Heart right ventricle (tissue), 16 donors: ENCODE measurements around the gene HSD11B1L. TPM values are rescaled to one million over a fixed set of nuclear protein-coding genes. Genes with fewer than 3 reads are reported as not detected.

Source experiments
- ATAC-seq, 8 donors: fragments of 200-7000 bp; cut with Tn5 transposase; one replicate each; pipeline ENCODE4 v1.9.1; 2020; ENCODE audit warnings: mild to moderate bottlenecking in 8 of 8, moderate library complexity in 8 of 8, moderate number of reproducible peaks in 1 of 8
- DNase-seq, 2 donors: peaks; one replicate each; pipeline ENCODE4 v3.0.0-alpha.2; 2020
- H3K27ac ChIP-seq, 10 donors: fragments of 200-600 bp; sonication (generic) in 2 of 10; one replicate each; pipeline versions ENCODE4 v1.5.0 to v1.8.0; 2020 to 2022; ENCODE audit warnings: mild to moderate bottlenecking in 3 of 10
- H3K27me3 ChIP-seq, 7 donors: fragments of 200-600 bp; one replicate each; pipeline ENCODE4 v1.8.0; 2021 to 2022; ENCODE audit warnings: mild to moderate bottlenecking in 2 of 7
- H3K36me3 ChIP-seq, 9 donors: fragments of 200-600 bp; sonication (generic) in 1 of 9; one replicate each; pipeline versions ENCODE4 v1.5.0 to v1.8.0; 2020 to 2022; ENCODE audit warnings: mild to moderate bottlenecking in 2 of 9
- H3K4me1 ChIP-seq, 9 donors: fragments of 200-600 bp; sonication (generic) in 1 of 9; one replicate each; pipeline versions ENCODE4 v1.5.0 to v1.8.0; 2020 to 2022; ENCODE audit warnings: mild to moderate bottlenecking in 4 of 9
- H3K4me3 ChIP-seq, 10 donors: fragments of 200-600 bp; sonication (generic) in 2 of 10; one replicate each; pipeline versions ENCODE4 v1.5.0 to v1.8.0; 2020 to 2022; ENCODE audit warnings: mild to moderate bottlenecking in 7 of 10, moderate library complexity in 2 of 10
- H3K9me3 ChIP-seq, 11 donors: fragments of 200-600 bp in 10 of 11; sonication (generic) in 2 of 11; one replicate each; pipeline versions ENCODE4 v1.5.0 to v1.8.0; 2013 to 2022; ENCODE audit warnings: mild to moderate bottlenecking in 2 of 11, control low read depth in 1 of 11, moderate library complexity in 1 of 11
- WGBS, 2 donors: extraction: QIAGEN DNeasy Blood & Tissue Kit; methylation state at CpG; one replicate each; pipeline ENCODE4 v1.1.7; 2013; ENCODE audit warnings: inconsistent platforms in 1 of 2; 5-methylcytosine and 5-hydroxymethylcytosine counted together
- intact Hi-C, 10 donors: fragments of 100-400 bp; cut with DNase I; formaldehyde crosslinking; loops; one replicate each; pipeline versions ENCODE4 v1.11.1 to v1.14.2; 2022
- long read RNA-seq, 3 donors: library from polyadenylated mRNA; unstranded; transcript quantifications; one replicate each; pipeline ENCODE4 v2.0.0, GENCODE V29; 2020 to 2021
- polyA plus RNA-seq, 2 donors: library from polyadenylated mRNA; stranded (reverse); fragments of 200-250 nt; gene quantifications; one replicate each; pipeline ENCODE4 v1.2.3, GENCODE V29; 2013
- total RNA-seq, 10 donors: library from RNA; stranded (reverse); fragmentation: NEBNext Ultra II Directional in 3 of 10; extraction: Animal tissue kit (Norgen Biotek cat#: 25700) in 3 of 10; gene quantifications; one replicate each; pipeline versions ENCODE4 v1.2.1 to v1.2.4, GENCODE V29; 2021 to 2023
- TF ChIP-seq, protein P1 (sequence below), 9 donors: fragments of 200-600 bp; sonication (generic) in 2 of 9; IDR thresholded peaks; one replicate each; pipeline versions ENCODE4 v1.5.0 to v1.8.0; 2021 to 2022; ENCODE audit warnings: antibody characterized with exemption in 9 of 9, mild to moderate bottlenecking in 5 of 9, moderate library complexity in 1 of 9
- donor health status: Arrhythmogenic right ventricular cardiomyopathy.
- donor health status: ischemic (EF 13 %, LVEDD 7.1; RV severe dilation, severe dysfunction).
- donor health status: healthy with polysubstance abuse.
- donor health status: DM: no; HTN: yes; CAD: no.
- donor health status: DM: no; HTN: no; CAD: no.
- donor health status: ischemic (EF 25% LVEDD 6.9; RV normal size, moderate dysfunction).
- donor health status: ischemic (EF 25% LVEDD 5.7; RV mildly dilated, moderate dysfunction).
- donor health status: healthy.
- donor health status: DM: yes; HTN: yes; CAD: no.
- donor health status: Ischemic cardiomyopathy.
- donor health status: ischemic (EF 35%, LVEDD 5.7; RV mildly dilated, moderate dysfunction).
- donor health status: nonischemic (EF 11% LVEDD 7.7; RV severe dilation, severe dysfunction).
- donor health status: DM: yes; HTN: yes; CAD: no.
- donor health status: PGD.
- donor health status: ischemic (EF 29% LVEDD 5.4; RV normal size, mild dysfunction).
- donor health status: nonischemic (EF 23%, LVEDD 6.1; RV moderate dilation, normal function).

HSD11B1L gene, protein sequence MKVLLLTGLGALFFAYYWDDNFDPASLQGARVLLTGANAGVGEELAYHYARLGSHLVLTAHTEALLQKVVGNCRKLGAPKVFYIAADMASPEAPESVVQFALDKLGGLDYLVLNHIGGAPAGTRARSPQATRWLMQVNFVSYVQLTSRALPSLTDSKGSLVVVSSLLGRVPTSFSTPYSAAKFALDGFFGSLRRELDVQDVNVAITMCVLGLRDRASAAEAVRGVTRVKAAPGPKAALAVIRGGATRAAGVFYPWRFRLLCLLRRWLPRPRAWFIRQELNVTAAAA
- 1 to 10 TPM; 3.3 to 7.6 (median 4.2) TPM for total RNA-seq
- polyA plus RNA-seq, result 10 to 100 TPM in 1 of 2 donors, 1 to 10 TPM in 1; 6.3 to 13.2 TPM
- long read RNA-seq, donor 1, partial matches to known transcripts, result 5 of 12 reads
- long read RNA-seq, donor 1, other reads (novel, unspliced or antisense), result 2 of 12 reads
- long read RNA-seq, donor 2, partial matches to known transcripts, result 2 of 19 reads
- long read RNA-seq, donor 2, other reads (novel, unspliced or antisense), result 7 of 19 reads
- long read RNA-seq, donor 3, partial matches to known transcripts, result 0 of 7 reads
- long read RNA-seq, donor 3, other reads (novel, unspliced or antisense), result 3 of 7 reads

GRCh38 chr19:5680437-5681368, at the start of gene HSD11B1L, which contains the start of gene MICOS13:
Gene HSD11B1L, plus strand, starts transcription at chr19:5681027. Its CDS starts 3,806 bp downstream, at chr19:5684833.
Gene MICOS13, minus strand, starts transcription at chr19:5680516. Its CDS starts 30 bp downstream, at chr19:5680486.
- H3K9me3 ChIP-seq, result no peaks in the 10 kb centered on the region
- peak; percentile 90 to 98 (median 95) for ATAC-seq
- intact Hi-C loops, result loop anchor here in 3 of 10 donors (2.0 to 5.0 kb wide), 3 partner anchors 40 to 58 kb away; partner anchors contain the start of genes SAFB (in 2 of the 3), SAFB2 (in 2 of the 3), CATSPERD (in 1 of the 3) and LONP1 (in 1 of the 3)

GRCh38 chr19:5631567-5632240, 49.1 kb upstream of the HSD11B1L start:
- H3K4me1 ChIP-seq, result peaks cover 15 to 87% (median 68%) of the 10 kb centered on the region in 9 donors
- H3K27me3 ChIP-seq, result no peaks in the 10 kb centered on the region
- H3K27ac ChIP-seq, result peak overlapping the region in 2 of 10 donors; percentile 4 to 10
- no peaks in the 10 kb centered on the region for H3K9me3 ChIP-seq
- H3K4me3 ChIP-seq, result no peak overlapping the region
- ATAC-seq, result peak in 4 of 8 donors; percentile 22 to 29 (median 26)
- TF ChIP-seq, protein P1, sequence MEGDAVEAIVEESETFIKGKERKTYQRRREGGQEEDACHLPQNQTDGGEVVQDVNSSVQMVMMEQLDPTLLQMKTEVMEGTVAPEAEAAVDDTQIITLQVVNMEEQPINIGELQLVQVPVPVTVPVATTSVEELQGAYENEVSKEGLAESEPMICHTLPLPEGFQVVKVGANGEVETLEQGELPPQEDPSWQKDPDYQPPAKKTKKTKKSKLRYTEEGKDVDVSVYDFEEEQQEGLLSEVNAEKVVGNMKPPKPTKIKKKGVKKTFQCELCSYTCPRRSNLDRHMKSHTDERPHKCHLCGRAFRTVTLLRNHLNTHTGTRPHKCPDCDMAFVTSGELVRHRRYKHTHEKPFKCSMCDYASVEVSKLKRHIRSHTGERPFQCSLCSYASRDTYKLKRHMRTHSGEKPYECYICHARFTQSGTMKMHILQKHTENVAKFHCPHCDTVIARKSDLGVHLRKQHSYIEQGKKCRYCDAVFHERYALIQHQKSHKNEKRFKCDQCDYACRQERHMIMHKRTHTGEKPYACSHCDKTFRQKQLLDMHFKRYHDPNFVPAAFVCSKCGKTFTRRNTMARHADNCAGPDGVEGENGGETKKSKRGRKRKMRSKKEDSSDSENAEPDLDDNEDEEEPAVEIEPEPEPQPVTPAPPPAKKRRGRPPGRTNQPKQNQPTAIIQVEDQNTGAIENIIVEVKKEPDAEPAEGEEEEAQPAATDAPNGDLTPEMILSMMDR (IDR thresholded peaks at IDR 0.05), result no peak
- DNase-seq, result no peak
- intact Hi-C loops, result no loop called here
- peaks cover 0 to 59% (median 12%) of the 10 kb centered on the region in 9 donors for H3K36me3 ChIP-seq
- 58 to 64% methylated on average over 9 of the region's 9 CpGs for WGBS, 2 donors

More at GRCh38 chr19:5680437-5681368, at the start of gene HSD11B1L, which contains the start of gene MICOS13:
- DNase-seq, result peak; percentile 98 to 99
- TF ChIP-seq, protein P1 (IDR thresholded peaks at IDR 0.05), result no peak
- Histone ChIP-seq H3K27me3 (no peaks in the 10 kb centered on the region), H3K36me3 (peaks cover 0 to 16% (median 0%) of the 10 kb centered on the region in 9 donors), H3K4me1 (peaks cover 5 to 28% (median 20%) of the 10 kb centered on the region in 9 donors), H3K4me3 (peak within 1 kb of the TSS; percentile 47 to 97 (median 82)), H3K27ac (peak within 1 kb of the TSS; percentile 57 to 97 (median 93))
- 1 to 2% methylated on average over 91 to 94 of the region's 94 CpGs for WGBS, 2 donors

DNA sequence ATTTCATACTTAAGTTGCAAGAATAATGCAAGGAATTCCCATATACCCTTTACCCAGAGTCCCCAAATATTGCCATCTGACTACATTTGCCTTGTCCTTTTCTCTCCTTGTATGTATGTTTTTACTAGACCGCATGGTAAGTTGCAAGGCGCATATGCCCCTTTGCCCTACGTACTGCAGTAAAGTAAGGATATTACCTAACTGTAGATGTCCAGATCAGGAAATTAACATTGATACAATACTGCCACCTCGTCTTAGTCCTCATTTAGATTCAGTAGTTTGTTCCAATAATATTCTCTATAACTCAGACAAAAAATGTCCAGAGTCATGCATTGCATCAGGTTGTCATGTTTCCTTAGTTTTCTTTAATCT, 48.6 kb upstream of the HSD11B1L start:
- 68 to 73% methylated on average over 4 of the region's 4 CpGs for WGBS, 2 donors

More for the DNA sequence above, 48.6 kb upstream of the HSD11B1L start:
- TF ChIP-seq, protein P1 (IDR thresholded peaks at IDR 0.05), result no peak
- Histone ChIP-seq H3K4me1 (peaks cover 14 to 83% (median 62%) of the 10 kb centered on the region in 9 donors), H3K27me3 (no peaks in the 10 kb centered on the region), H3K36me3 (peaks cover 0 to 53% (median 12%) of the 10 kb centered on the region in 9 donors), H3K9me3 (no peaks in the 10 kb centered on the region), H3K4me3 (no peak overlapping the region), H3K27ac (peak overlapping the region in 1 of 10 donors; percentile 4)
- ATAC-seq, result no peak
- DNase-seq, result no peak
- intact Hi-C loops, result no loop called here
